Caki2 (cell line): ENCODE data around the gene RIN2. TPM values are rescaled to one million over a fixed set of nuclear protein-coding genes. Genes with fewer than 3 reads are reported as not detected.
A peak's percentile ranks its signal among the peaks of the same experiment; 100 is the strongest.
"Not testable (repeated sequence)": the region's sequence is repeated elsewhere in the genome, so short reads cannot be mapped to it uniquely, and the experiment has no call there.

Experiments used
- DNase-seq: peaks from one replicate; pipeline ENCODE4 v3.0.0-alpha.2; 2015; ENCODE audit warnings: low read depth
- in situ Hi-C: cut with HindIII; loops from 2 replicates; pipeline ENCODE4 v1.10.0; 2016; ENCODE audit warnings: low sequenced_read_pairs, low pct_unique_long_range_greater_than_20kb, mixed read lengths
- total RNA-seq: library from RNA; depleted of rRNA; stranded (reverse); fragments of >200 nt; shearing (Covaris generic); gene quantifications from 2 replicates; pipeline ENCODE4 v1.2.3, GENCODE V29; 2014; ENCODE audit warnings: low replicate concordance

The RIN2 gene
- total RNA-seq, 1 experiment from 2014 or later = 43.0 TPM

DNA sequence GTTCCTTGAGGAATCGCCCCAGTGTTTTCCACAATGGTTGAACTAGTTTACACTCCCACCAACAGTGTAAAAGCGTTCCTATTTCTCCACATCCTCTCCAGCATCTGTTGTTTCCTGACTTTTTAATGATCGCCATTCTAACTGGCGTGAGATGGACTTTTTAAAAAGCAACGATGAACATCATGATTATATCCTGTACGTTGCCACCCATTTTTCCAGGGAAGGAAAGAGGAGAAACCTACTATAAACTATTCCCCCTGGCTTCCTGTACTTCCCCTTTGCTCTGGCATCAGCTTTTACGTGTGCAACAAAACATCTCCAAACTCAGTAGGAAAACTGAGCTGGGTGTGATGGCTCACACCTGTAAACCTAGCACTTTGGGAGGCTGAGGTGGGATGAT, 48.2 kb downstream of the RIN2 start:
- in situ Hi-C loops, DNase-seq: not testable (repeated sequence)

DNA sequence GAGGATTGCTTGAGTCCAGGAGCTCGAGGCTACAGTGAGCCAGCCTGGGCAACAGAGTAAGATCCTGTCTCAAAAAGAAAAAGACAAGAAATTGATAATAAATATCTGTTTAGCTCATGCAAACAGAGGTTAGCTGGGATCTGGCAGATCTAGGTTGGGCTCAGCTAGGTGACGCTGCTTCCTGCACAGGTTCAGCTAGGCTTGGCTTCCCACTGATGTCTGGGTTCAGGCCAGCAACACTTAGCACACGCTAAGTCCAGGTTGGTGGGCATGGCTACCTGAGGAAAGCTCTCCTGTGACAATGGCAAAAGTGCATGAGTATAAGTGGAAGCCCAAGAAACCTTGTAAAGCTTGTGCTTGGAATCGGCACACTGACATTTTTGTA, 48.7 kb downstream of the RIN2 start:
- in situ Hi-C loops = no loop called here
- DNase-seq = no peak

DNA sequence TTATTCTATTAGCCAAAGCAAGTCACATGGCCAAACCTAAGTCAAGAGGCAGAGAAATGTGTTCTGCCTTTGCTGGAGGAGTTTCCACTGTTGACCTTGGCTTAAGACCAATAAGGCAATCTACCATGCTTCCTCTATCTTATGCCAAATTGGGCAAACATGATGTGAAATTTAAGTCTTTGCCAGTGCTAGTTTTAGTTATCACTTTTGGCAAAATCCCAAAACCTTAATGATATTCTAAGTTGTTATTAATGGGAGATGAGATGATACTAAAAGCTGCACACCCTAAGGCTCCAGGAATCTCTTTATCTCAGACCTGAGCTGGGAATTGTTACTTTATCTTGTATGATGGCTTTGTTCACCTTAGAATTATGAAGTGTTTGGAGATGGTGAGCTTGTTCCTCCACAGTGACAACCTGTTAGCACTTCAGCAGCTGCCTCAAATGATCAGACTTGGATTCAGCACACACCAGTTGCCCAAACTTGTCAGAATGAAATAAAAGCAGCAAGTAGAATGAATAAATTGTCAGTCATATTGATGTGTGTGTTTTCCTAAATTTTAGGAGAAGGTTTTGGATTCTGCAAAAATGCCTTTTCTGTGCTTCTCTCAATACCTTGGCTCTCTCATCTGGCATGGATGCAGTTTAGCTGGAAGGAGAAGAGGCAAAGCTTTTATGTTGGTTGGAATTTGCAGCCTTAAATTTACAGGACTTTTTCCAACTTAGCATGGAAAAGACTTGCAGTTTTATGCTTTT, 49.3 kb downstream of the RIN2 start:
- in situ Hi-C loops = no loop called here
- DNase-seq = peak; percentile 85
